ENCODE results near the gene MYH11.
"Not testable (repeated sequence)": the region's sequence is repeated elsewhere in the genome, so short reads cannot be mapped to it uniquely, and the experiment has no call there.

MYH11 gene

GRCh38 chr16:15749985-15750384 is 106.8 kb downstream of the MYH11 start:
- no peak for DNase-seq (ENCODE audit: low read depth)

- no peak for DNase-seq (ENCODE audit: low read depth)
Measured at GRCh38 chr16:15749371-15749770, 107.5 kb downstream of the MYH11 start.

- DNase-seq (ENCODE audit: low read depth) = no peak
Measured at GRCh38 chr16:15748654-15749053, 108.2 kb downstream of the MYH11 start.

- no peak for DNase-seq (ENCODE audit: low read depth)
Measured at GRCh38 chr16:15747937-15748336, 108.9 kb downstream of the MYH11 start.

- no peak for DNase-seq (ENCODE audit: low read depth)
Measured at GRCh38 chr16:15746332-15746731, 110.5 kb downstream of the MYH11 start.

- DNase-seq (ENCODE audit: low read depth) = no peak
Measured at GRCh38 chr16:15743657-15744056, 113.2 kb downstream of the MYH11 start.

GRCh38 chr16:15742716-15743115 is 114.1 kb downstream of the MYH11 start:
- no peak for DNase-seq (ENCODE audit: low read depth)

- DNase-seq (ENCODE audit: low read depth) = no peak
Measured at GRCh38 chr16:15741207-15741871, 115.5 kb downstream of the MYH11 start.

GRCh38 chr16:15739950-15740349 is 116.9 kb downstream of the MYH11 start:
- no peak for DNase-seq (ENCODE audit: low read depth)

GRCh38 chr16:15739464-15739863 is 117.4 kb downstream of the MYH11 start:
- no peak for DNase-seq (ENCODE audit: low read depth)

GRCh38 chr16:15737140-15737644 is 119.6 kb downstream of the MYH11 start:
- no peak for DNase-seq (ENCODE audit: low read depth)

- DNase-seq (ENCODE audit: low read depth) = no peak
Measured at GRCh38 chr16:15736529-15736928, 120.3 kb downstream of the MYH11 start.

- DNase-seq (ENCODE audit: low read depth) = no peak
Measured at GRCh38 chr16:15735610-15736009, 121.2 kb downstream of the MYH11 start.

- DNase-seq (ENCODE audit: low read depth) = no peak
Measured at GRCh38 chr16:15732416-15732815, 124.4 kb downstream of the MYH11 start.

GRCh38 chr16:15729152-15729551 is 127.7 kb downstream of the MYH11 start:
- DNase-seq (ENCODE audit: low read depth) = no peak

GRCh38 chr16:15727697-15728096 is 129.1 kb downstream of the MYH11 start:
- DNase-seq (ENCODE audit: low read depth) = not testable (repeated sequence)

GRCh38 chr16:15726715-15727114 is 130.1 kb downstream of the MYH11 start:
- DNase-seq (ENCODE audit: low read depth) = no peak

- DNase-seq (ENCODE audit: low read depth) = no peak
Measured at GRCh38 chr16:15725641-15726240, 131.1 kb downstream of the MYH11 start.

- no peak for DNase-seq (ENCODE audit: low read depth)
Measured at GRCh38 chr16:15723808-15724207, 133.0 kb downstream of the MYH11 start.

- no peak for DNase-seq (ENCODE audit: low read depth)
Measured at GRCh38 chr16:15721018-15721417, 135.8 kb downstream of the MYH11 start.

- no peak for DNase-seq (ENCODE audit: low read depth)
Measured at GRCh38 chr16:15716694-15717447, 140.0 kb downstream of the MYH11 start.

GRCh38 chr16:15715221-15715620 is 141.6 kb downstream of the MYH11 start:
- DNase-seq (ENCODE audit: low read depth) = no peak

All from T follicular helper cell (primary cell).